IPS DF 6.9 (cell line): Measurements from ENCODE around the gene ITPKB.

Experiments
- DNase-seq: peaks from one replicate; pipeline ENCODE4 v3.0.0-alpha.2; 2013; ENCODE audit warnings: low read depth, low spot score
- H3K27ac ChIP-seq: one replicate; pipeline ENCODE4 v1.5.1; 2013; ENCODE audit warnings: low read length, control low read depth
- H3K27me3 ChIP-seq: 2 replicates; pipeline ENCODE4 v1.6.1; 2013; ENCODE audit warnings: mild to moderate bottlenecking, low read length; ENCODE audit not compliant: control insufficient read depth, insufficient read depth
- H3K36me3 ChIP-seq: 2 replicates; pipeline ENCODE4 v1.6.1; 2013; ENCODE audit warnings: low read length; ENCODE audit not compliant: control insufficient read depth, insufficient read depth
- H3K4me1 ChIP-seq: 2 replicates; pipeline ENCODE4 v1.6.1; 2013; ENCODE audit warnings: low read length; ENCODE audit not compliant: control insufficient read depth, insufficient read depth
- H3K4me3 ChIP-seq: 2 replicates; pipeline ENCODE4 v1.5.1; 2013; ENCODE audit warnings: mild to moderate bottlenecking, low read length
- H3K9me3 ChIP-seq: 2 replicates; pipeline ENCODE4 v1.6.1; 2013; ENCODE audit warnings: low read length, inconsistent platforms; ENCODE audit not compliant: control insufficient read depth, insufficient read depth
- WGBS: extraction: QIAGEN DNeasy Blood & Tissue Kit; methylation state at CpG from one replicate; pipeline ENCODE4 v1.1.7; 2013; ENCODE audit warnings: mixed read lengths, missing lambda C conversion rate; ENCODE audit not compliant: insufficient read length, insufficient coverage; 5-methylcytosine and 5-hydroxymethylcytosine counted together

The ITPKB gene

DNA sequence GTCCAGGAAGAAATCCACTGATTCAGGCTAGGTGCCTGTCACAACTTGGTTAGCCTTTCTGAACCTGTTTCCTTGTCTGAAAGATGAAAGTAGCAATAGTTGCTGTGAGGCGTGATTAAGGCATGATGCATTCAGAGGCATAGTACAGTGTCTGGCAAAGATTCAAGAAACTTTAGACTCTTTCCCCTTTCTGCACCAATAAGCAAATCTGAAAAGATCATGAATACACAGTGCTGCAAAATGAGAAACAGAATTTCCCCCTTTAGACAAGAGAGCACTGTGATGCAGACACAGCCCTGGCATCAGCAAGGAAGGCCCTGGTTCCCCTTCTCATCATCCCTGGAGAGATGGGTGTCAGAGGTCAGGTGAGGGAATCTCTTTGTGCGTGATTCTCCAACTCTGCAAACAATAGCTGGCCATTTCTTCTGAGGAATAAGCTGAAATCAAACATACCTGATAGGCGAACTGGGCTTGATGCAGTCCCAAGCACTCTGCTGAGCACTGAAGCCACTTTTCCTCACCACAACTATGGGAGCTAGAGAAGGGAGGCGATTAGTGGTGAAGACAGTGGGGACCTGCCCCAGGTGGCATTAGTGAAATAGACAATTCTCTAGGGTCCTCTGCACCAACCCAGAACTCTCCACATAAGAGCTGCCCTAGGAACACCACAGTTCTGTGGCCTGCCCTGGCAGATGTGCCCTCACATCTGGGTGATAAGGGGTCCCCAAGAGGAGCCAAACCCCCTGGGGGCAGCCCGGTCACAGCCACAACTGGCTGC is 41.7 kb downstream of the ITPKB start:
- H3K4me1 ChIP-seq = peaks cover 2% of the 10 kb centered on the region; the same call in 1 of the 2 replicates
- H3K36me3 ChIP-seq = no peaks in the 10 kb centered on the region
- no peaks in the 10 kb centered on the region for H3K9me3 ChIP-seq
- H3K27ac ChIP-seq = no peak overlapping the region
- no peak overlapping the region for H3K4me3 ChIP-seq
- DNase-seq = no peak
- WGBS = no CpG with 5 or more reads among the region's 5 CpGs
- H3K27me3 ChIP-seq = no peaks in the 10 kb centered on the region

DNA sequence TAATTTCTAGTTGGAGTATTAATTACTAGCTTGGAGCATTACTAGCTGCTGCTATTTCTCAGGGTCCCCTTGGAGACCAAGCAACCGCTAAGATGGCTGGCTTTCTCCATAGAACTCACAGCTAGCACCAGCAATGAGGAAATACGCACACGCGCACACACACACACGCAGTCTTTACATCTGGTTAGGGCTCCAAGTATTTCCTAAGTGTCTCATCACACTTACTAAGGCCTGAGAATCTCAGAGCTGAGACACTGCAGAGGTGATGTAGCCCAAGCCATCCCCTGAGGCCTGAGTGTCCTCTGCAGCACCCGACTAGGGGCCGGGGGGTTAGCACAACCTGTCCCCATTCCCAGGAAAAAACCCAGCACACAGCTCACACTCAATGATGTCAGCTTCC is 42.5 kb downstream of the ITPKB start:
- Histone ChIP-seq H3K4me3 (no peak overlapping the region), H3K36me3 (no peaks in the 10 kb centered on the region), H3K27ac (no peak overlapping the region), H3K27me3 (no peaks in the 10 kb centered on the region), H3K9me3 (no peaks in the 10 kb centered on the region), H3K4me1 (peaks cover under 1% of the 10 kb centered on the region; the same call in 1 of the 2 replicates)
- no peak for DNase-seq
- WGBS = no CpG with 5 or more reads among the region's 7 CpGs

DNA sequence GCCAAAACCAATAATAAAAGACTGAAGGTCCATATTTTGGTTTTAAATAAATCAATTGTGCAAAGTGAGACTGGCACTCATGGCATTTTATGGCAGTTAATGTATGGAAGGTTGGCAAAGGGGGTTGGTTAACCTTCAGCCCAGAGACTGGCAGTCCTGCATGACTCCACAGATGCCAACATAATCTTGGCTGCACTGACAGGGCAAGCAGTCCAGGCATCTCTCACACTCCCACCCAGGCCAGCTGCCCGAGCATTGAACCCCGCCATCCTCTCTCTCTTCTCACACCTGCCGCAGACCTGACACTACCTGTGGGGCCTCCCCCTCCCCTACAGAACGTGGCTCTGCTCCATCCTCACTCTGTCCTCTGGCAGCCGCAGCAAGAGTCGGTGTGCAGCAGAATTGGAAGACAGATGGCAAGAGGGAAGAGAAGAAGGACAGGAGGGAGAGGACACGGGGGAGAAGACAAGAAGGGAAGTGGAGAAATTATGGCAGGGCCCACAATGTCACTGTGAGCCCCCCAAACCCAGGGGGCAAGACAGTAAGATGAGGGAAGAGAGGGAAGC is 43.7 kb downstream of the ITPKB start:
- no peak for DNase-seq
- Histone ChIP-seq H3K36me3 (no peaks in the 10 kb centered on the region), H3K27ac (no peak overlapping the region), H3K4me3 (no peak overlapping the region), H3K4me1 (no peaks in the 10 kb centered on the region), H3K9me3 (no peaks in the 10 kb centered on the region), H3K27me3 (no peaks in the 10 kb centered on the region)
- WGBS = no CpG with 5 or more reads among the region's 7 CpGs

DNA sequence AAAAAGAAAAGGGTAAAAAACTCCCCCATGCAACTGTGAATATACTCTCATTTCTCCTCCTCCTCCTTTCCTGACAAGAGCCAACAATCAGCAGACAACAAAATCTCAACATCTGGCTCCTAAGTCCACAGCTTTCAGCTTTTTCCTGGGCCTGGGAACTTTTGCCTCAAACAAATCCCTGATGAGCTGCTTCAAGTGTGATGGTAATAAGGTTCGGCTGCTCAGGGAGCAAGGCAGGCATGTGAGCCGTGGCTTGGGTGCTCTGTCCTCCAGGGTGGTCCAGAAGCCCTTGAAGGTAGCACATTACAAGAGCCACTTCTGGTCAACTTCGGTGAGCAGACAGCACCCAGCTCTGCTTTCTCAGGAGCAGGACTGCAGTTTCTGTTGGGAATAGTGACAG is 46.3 kb downstream of the ITPKB start:
- H3K27me3 ChIP-seq = no peaks in the 10 kb centered on the region
- H3K27ac ChIP-seq = no peak overlapping the region
- H3K9me3 ChIP-seq = no peaks in the 10 kb centered on the region
- DNase-seq = no peak
- no peak overlapping the region for H3K4me3 ChIP-seq
- H3K36me3 ChIP-seq = no peaks in the 10 kb centered on the region
- WGBS = no CpG with 5 or more reads among the region's 3 CpGs
- H3K4me1 ChIP-seq = 0 out of 2 replicates have a peak, but pooled peaks cover 3% of the 10 kb centered on the region

DNA sequence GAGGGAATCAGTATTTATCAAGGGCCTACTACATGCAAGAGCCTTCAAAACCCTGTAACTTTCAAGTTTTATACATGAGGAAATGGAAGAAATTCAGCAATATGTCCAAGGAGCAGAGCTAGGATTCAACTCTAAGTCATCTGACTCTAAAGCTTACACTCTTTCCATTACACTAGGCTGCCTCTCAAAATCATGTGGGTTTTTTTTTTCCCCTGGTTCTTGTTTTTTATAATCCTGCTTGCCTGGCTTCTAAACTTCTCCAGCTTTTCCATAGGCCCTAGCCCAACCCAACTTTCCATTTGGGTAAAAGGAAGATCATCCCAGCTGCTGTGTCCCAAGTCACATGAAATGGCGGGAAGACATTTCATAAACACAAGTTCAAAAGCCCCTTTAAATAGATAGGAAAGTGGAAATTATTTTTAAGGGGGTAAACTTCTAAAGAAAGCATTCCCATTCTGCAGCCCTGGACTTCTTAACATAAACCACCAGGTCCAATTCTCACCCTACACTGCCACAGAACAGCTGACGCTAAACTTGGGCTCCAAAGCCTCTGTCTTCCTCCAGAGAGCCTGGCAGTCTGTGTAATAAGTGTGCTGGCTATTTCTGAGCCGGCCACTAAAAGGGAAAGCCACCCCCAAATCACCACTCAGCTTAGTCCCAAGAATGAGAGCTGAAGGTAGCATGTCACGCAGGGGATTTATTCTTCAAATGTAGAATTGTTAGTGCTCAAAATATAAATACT is 46.9 kb downstream of the ITPKB start:
- no peaks in the 10 kb centered on the region for H3K27me3 ChIP-seq
- DNase-seq = no peak
- H3K36me3 ChIP-seq = no peaks in the 10 kb centered on the region
- H3K4me1 ChIP-seq = 0 out of 2 replicates have a peak, but pooled peaks cover 3% of the 10 kb centered on the region
- no peak overlapping the region for H3K4me3 ChIP-seq
- WGBS = no CpG with 5 or more reads among the region's 4 CpGs
- no peak overlapping the region for H3K27ac ChIP-seq
- no peaks in the 10 kb centered on the region for H3K9me3 ChIP-seq

DNA sequence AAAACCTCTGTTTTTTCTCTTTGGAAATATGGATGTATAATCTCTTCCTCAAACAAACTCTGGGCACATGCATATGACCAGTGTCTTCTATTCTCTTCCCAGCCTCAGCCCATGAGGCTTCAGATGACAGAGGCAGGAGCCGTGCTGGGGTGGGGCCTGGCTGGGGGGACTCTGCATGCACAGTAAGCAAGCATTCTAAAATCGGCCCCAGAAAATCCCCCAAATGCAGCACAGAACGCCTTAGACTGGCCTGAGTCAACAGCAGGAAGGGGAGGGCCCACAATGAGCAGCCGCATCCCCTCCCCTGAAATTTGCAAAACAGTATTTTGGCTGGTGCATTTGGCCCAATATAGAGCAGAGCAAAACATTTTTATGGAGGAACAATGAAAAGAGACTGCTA is 47.8 kb downstream of the ITPKB start:
- Histone ChIP-seq H3K4me3 (no peak overlapping the region), H3K36me3 (no peaks in the 10 kb centered on the region), H3K27ac (no peak overlapping the region), H3K27me3 (no peaks in the 10 kb centered on the region), H3K4me1 (0 out of 2 replicates have a peak, but pooled peaks cover 3% of the 10 kb centered on the region), H3K9me3 (no peaks in the 10 kb centered on the region)
- WGBS = no CpG with 5 or more reads among the region's 4 CpGs
- no peak for DNase-seq

DNA sequence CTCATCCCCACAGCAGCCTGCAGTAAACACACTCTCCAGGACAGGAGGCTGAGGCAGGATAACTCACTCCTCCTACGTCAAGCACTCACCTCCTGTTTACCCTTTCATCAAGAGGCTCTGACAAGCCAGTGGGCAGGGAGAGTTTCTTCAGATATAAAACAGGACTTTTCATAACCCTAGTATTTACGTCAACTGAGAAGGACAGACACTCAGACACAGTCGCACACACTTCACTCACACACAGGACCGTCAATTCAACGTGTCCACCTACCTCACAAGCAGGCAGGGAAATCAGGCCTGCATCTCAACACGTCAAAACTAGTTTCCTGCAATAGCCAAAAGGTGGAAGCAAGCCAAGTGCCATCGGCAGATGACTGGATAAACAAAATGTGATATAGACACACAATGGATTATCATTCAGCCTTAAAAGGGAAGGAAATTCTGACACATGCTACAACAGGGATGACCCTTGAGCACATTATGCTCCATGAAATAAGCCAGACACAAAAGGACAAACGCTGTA is 48.6 kb downstream of the ITPKB start:
- DNase-seq = no peak
- Histone ChIP-seq H3K9me3 (no peaks in the 10 kb centered on the region), H3K27me3 (no peaks in the 10 kb centered on the region), H3K4me1 (0 out of 2 replicates have a peak, but pooled peaks cover 3% of the 10 kb centered on the region), H3K36me3 (no peaks in the 10 kb centered on the region), H3K27ac (no peak overlapping the region), H3K4me3 (no peak overlapping the region)
- WGBS = no CpG with 5 or more reads among the region's 8 CpGs

DNA sequence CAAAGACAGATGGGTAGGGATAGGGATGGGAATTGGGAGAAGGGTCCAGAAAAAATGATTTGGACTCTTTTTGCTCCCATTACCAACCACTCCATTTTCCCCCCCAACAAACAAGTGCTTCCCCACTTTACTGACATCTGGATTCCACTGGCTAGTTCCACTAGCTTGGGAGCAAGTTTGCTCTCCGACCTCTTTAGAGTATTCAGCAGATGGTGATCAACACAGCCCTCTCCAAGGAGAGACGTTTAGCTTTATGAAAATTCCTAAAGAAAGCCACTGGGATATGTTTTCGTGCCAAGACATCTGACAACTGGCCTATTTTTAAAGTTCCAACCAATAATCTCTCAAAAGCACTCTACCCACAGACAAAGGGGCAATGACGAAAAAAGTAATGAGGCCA is 50.3 kb downstream of the ITPKB start:
- no CpG with 5 or more reads among the region's 4 CpGs for WGBS
- no peak for DNase-seq
- Histone ChIP-seq H3K27me3 (no peaks in the 10 kb centered on the region), H3K36me3 (no peaks in the 10 kb centered on the region), H3K9me3 (no peaks in the 10 kb centered on the region), H3K27ac (no peak overlapping the region), H3K4me1 (0 out of 2 replicates have a peak, but pooled peaks cover 3% of the 10 kb centered on the region), H3K4me3 (no peak overlapping the region)

DNA sequence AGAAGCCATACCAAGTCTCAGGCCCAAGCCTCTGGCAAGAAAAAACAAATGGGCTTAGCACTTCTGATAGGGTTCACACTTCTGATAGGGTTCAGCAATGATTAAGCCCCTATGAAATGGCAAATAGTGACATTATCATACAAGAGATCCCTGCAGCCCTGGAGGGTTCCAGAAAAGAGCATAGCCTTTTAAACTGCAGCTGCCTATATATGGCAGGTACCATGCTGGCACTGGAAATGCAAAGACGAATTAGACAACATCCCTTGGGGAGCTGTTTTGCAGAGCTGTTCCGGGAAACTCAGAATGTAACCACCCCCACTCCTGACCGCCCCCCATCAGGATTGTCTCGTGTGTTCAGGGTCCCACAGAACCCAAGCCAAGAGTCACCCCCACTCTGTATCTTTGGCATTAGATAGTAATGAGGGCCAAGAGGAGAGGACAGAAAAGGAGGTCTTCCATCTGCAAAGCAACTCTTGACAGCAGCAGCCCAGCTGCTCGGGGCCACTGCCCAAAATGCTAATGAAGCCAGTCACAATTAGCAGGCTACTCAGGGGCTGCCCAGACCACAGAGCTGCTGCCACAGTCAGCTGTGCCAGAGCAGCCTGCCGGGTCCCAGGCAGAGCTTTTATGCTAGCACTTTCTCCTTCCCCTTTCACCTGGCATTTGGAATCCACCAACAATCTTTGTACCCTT is 50.9 kb downstream of the ITPKB start:
- no peak for DNase-seq
- Histone ChIP-seq H3K36me3 (no peaks in the 10 kb centered on the region), H3K27ac (no peak overlapping the region), H3K4me1 (0 out of 2 replicates have a peak, but pooled peaks cover 3% of the 10 kb centered on the region), H3K4me3 (no peak overlapping the region), H3K9me3 (no peaks in the 10 kb centered on the region), H3K27me3 (no peaks in the 10 kb centered on the region)
- WGBS = no CpG with 5 or more reads among the region's 6 CpGs

DNA sequence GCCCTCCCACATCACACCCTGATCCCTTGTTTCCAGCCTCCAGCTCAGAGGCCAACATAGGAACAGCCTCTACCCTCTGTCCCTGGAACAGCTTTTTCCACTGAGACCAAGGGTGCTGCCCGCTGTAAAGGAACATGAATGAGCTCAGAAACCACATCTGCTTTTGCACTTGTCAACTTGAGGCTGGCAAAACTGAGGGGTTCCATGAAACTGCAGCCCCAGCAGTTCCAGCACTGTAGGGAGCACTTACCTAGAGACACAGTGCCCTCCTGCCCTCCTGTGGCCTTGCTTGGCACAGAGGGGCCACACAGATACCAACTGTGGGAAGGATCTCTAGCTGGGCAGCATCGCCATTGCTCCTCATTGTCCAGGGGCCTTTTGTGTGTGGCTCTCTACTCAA is 51.7 kb downstream of the ITPKB start:
- H3K36me3 ChIP-seq = no peaks in the 10 kb centered on the region
- DNase-seq = no peak
- H3K9me3 ChIP-seq = no peaks in the 10 kb centered on the region
- WGBS = no CpG with 5 or more reads among the region's 2 CpGs
- no peak overlapping the region for H3K4me3 ChIP-seq
- H3K27me3 ChIP-seq = no peaks in the 10 kb centered on the region
- 0 out of 2 replicates have a peak, but pooled peaks cover 3% of the 10 kb centered on the region for H3K4me1 ChIP-seq
- H3K27ac ChIP-seq = no peak overlapping the region
